Measurements from ENCODE around the gene ST6GALNAC3.

The ST6GALNAC3 gene

GRCh38 chr1:76625886-76626678, 551.5 kb downstream of the ST6GALNAC3 start:
- DNase-seq (ENCODE audit: extremely low spot score) = peak; percentile 16
- ChIA-PET CTCF (no interaction called here), POLR2A (no interaction called here)
- no peak for TF ChIP-seq BHLHE40 (IDR thresholded peaks at IDR 0.05; ENCODE audit: borderline replicate concordance)
- no peak for TF ChIP-seq TARDBP (IDR thresholded peaks at IDR 0.05)
- TF ChIP-seq L3MBTL2 (conservative IDR thresholded peaks at IDR 0.05) = no peak
- TF ChIP-seq ARNT (IDR thresholded peaks at IDR 0.05) = no peak
- TF ChIP-seq LEF1 (IDR thresholded peaks at IDR 0.05; ENCODE audit: borderline replicate concordance) = no peak
- no peak for TF ChIP-seq SUZ12 (IDR thresholded peaks at IDR 0.05)
- no peak for TF ChIP-seq CTBP1 (IDR thresholded peaks at IDR 0.05; ENCODE audit: borderline replicate concordance)
- no peak for TF ChIP-seq FOXM1 (IDR thresholded peaks at IDR 0.05; ENCODE audit: borderline replicate concordance)
- no peak for TF ChIP-seq ELF4 (IDR thresholded peaks at IDR 0.05)
- TF ChIP-seq FOXK2 (IDR thresholded peaks at IDR 0.05) = no peak

- ChIA-PET CTCF (no interaction called here), POLR2A (no interaction called here)
- DNase-seq (ENCODE audit: extremely low spot score) = no peak
- TF ChIP-seq FOXA1 (IDR thresholded peaks at IDR 0.05) (no peak), PKNOX1 (IDR thresholded peaks at IDR 0.05) (no peak), BHLHE40 (IDR thresholded peaks at IDR 0.05; ENCODE audit: borderline replicate concordance) (no peak), NFRKB (IDR thresholded peaks at IDR 0.05) (no peak), HDGF (IDR thresholded peaks at IDR 0.05; ENCODE audit: borderline replicate concordance) (no peak), SUZ12 (IDR thresholded peaks at IDR 0.05) (no peak), ARNT (IDR thresholded peaks at IDR 0.05) (no peak), ELF4 (IDR thresholded peaks at IDR 0.05) (no peak), SP1 (IDR thresholded peaks at IDR 0.05) (no peak), FOXM1 (IDR thresholded peaks at IDR 0.05; ENCODE audit: borderline replicate concordance) (no peak), ZNF384 (IDR thresholded peaks at IDR 0.05) (no peak), FOXK2 (IDR thresholded peaks at IDR 0.05) (no peak), TARDBP (IDR thresholded peaks at IDR 0.05) (no peak), CTBP1 (IDR thresholded peaks at IDR 0.05; ENCODE audit: borderline replicate concordance) (no peak), LEF1 (IDR thresholded peaks at IDR 0.05; ENCODE audit: borderline replicate concordance) (no peak), L3MBTL2 (conservative IDR thresholded peaks at IDR 0.05) (no peak)
These were observed 553.0 kb downstream of the ST6GALNAC3 start for GRCh38 chr1:76627498-76627897.

- ChIA-PET CTCF (no interaction called here), POLR2A (no interaction called here)
- TF ChIP-seq FOXM1 (IDR thresholded peaks at IDR 0.05; ENCODE audit: borderline replicate concordance) (no peak), PKNOX1 (IDR thresholded peaks at IDR 0.05) (no peak)
- no peak for DNase-seq (ENCODE audit: extremely low spot score)
These were observed 553.4 kb downstream of the ST6GALNAC3 start for GRCh38 chr1:76627901-76628300.

- ChIA-PET POLR2A (no interaction called here), CTCF (no interaction called here)
- TF ChIP-seq BHLHE40 (IDR thresholded peaks at IDR 0.05; ENCODE audit: borderline replicate concordance) (no peak), ELF4 (IDR thresholded peaks at IDR 0.05) (no peak), L3MBTL2 (conservative IDR thresholded peaks at IDR 0.05) (no peak), PKNOX1 (IDR thresholded peaks at IDR 0.05) (no peak), LEF1 (IDR thresholded peaks at IDR 0.05; ENCODE audit: borderline replicate concordance) (no peak), TARDBP (IDR thresholded peaks at IDR 0.05) (no peak), SP1 (IDR thresholded peaks at IDR 0.05) (no peak), ARNT (IDR thresholded peaks at IDR 0.05) (no peak), SUZ12 (IDR thresholded peaks at IDR 0.05) (no peak), ZNF384 (IDR thresholded peaks at IDR 0.05) (no peak), FOXM1 (IDR thresholded peaks at IDR 0.05; ENCODE audit: borderline replicate concordance) (no peak), HDGF (IDR thresholded peaks at IDR 0.05; ENCODE audit: borderline replicate concordance) (no peak), CTBP1 (IDR thresholded peaks at IDR 0.05; ENCODE audit: borderline replicate concordance) (no peak), NFRKB (IDR thresholded peaks at IDR 0.05) (no peak), FOXA1 (IDR thresholded peaks at IDR 0.05) (no peak), FOXK2 (IDR thresholded peaks at IDR 0.05) (no peak)
- DNase-seq (ENCODE audit: extremely low spot score) = no peak
These were observed 557.6 kb downstream of the ST6GALNAC3 start for GRCh38 chr1:76632136-76632535.

GRCh38 chr1:76635784-76636183, 561.2 kb downstream of the ST6GALNAC3 start:
- TF ChIP-seq NFRKB (IDR thresholded peaks at IDR 0.05) (no peak), FOXA1 (IDR thresholded peaks at IDR 0.05) (no peak), SP1 (IDR thresholded peaks at IDR 0.05) (no peak), BHLHE40 (IDR thresholded peaks at IDR 0.05; ENCODE audit: borderline replicate concordance) (no peak)
- CTCF ChIA-PET = no interaction called here

GRCh38 chr1:76639181-76639580, 564.6 kb downstream of the ST6GALNAC3 start:
- CTCF ChIA-PET = no interaction called here
- no peak for DNase-seq (ENCODE audit: extremely low spot score)
- POLR2A ChIA-PET = no interaction called here
- no peak for TF ChIP-seq NFRKB (IDR thresholded peaks at IDR 0.05)
- TF ChIP-seq FOXK2 (IDR thresholded peaks at IDR 0.05) = no peak
- no peak for TF ChIP-seq PKNOX1 (IDR thresholded peaks at IDR 0.05)
- TF ChIP-seq ARNT (IDR thresholded peaks at IDR 0.05) = no peak
- no peak for TF ChIP-seq LEF1 (IDR thresholded peaks at IDR 0.05; ENCODE audit: borderline replicate concordance)
- TF ChIP-seq FOXA1 (IDR thresholded peaks at IDR 0.05) = no peak
- no peak for TF ChIP-seq SUZ12 (IDR thresholded peaks at IDR 0.05)
- no peak for TF ChIP-seq TARDBP (IDR thresholded peaks at IDR 0.05)
- no peak for TF ChIP-seq CTBP1 (IDR thresholded peaks at IDR 0.05; ENCODE audit: borderline replicate concordance)
- no peak for TF ChIP-seq FOXM1 (IDR thresholded peaks at IDR 0.05; ENCODE audit: borderline replicate concordance)
- TF ChIP-seq HDGF (IDR thresholded peaks at IDR 0.05; ENCODE audit: borderline replicate concordance) = no peak
- no peak for TF ChIP-seq L3MBTL2 (conservative IDR thresholded peaks at IDR 0.05)
- no peak for TF ChIP-seq ZNF384 (IDR thresholded peaks at IDR 0.05)
- TF ChIP-seq SP1 (IDR thresholded peaks at IDR 0.05) = no peak

More at GRCh38 chr1:76635784-76636183, 561.2 kb downstream of the ST6GALNAC3 start:
- no peak for DNase-seq (ENCODE audit: extremely low spot score)
- POLR2A ChIA-PET = no interaction called here

All from HEK293T (cell line).